NCI-H2171 treated with DMSO at 0.1 percent for 48 hours (cell line): ENCODE results near the gene ASIC4.

Experiments used
- DNase-seq: peaks from one replicate; lab custom pipeline; 2025; lab: John Stamatoyannopoulos, UW

Gene ASIC4

GRCh38 chr2:219533930-219534661 lies 19.8 kb downstream of the ASIC4 start:
- DNase-seq: peak; percentile 10

- no peak for DNase-seq
Measured at GRCh38 chr2:219536425-219536824, 22.1 kb downstream of the ASIC4 start.

- DNase-seq: peak; percentile 11
Measured at GRCh38 chr2:219536967-219537366, 22.7 kb downstream of the ASIC4 start.

- no peak for DNase-seq
Measured at GRCh38 chr2:219537657-219538488, 23.6 kb downstream of the ASIC4 start.

GRCh38 chr2:219538504-219538951 lies 24.2 kb downstream of the ASIC4 start:
- no peak for DNase-seq

- no peak for DNase-seq
Measured at GRCh38 chr2:219538956-219539788, 24.9 kb downstream of the ASIC4 start.

- no peak for DNase-seq
Measured at GRCh38 chr2:219539926-219540678, 25.8 kb downstream of the ASIC4 start.

GRCh38 chr2:219540784-219541504 lies 26.7 kb downstream of the ASIC4 start:
- no peak for DNase-seq

- peak; percentile 89 for DNase-seq
Measured at GRCh38 chr2:219541611-219542180, 27.4 kb downstream of the ASIC4 start.

- DNase-seq: peak; percentile 18
Measured at GRCh38 chr2:219542931-219543595, 28.8 kb downstream of the ASIC4 start.

GRCh38 chr2:219543596-219544358 lies 29.5 kb downstream of the ASIC4 start, which contains the start of the genes CHPF and TMEM198:
Gene CHPF (minus strand): TSS chr2:219543809. CDS start chr2:219543538, 271 bp downstream.
Gene TMEM198 (plus strand): TSS chr2:219544028. CDS start chr2:219544728, 700 bp downstream.
- peak; percentile 96 for DNase-seq

- no peak for DNase-seq
Measured at GRCh38 chr2:219544567-219544966, 30.3 kb downstream of the ASIC4 start.

- no peak for DNase-seq
Measured at GRCh38 chr2:219545295-219545942, 31.1 kb downstream of the ASIC4 start.

- DNase-seq: no peak
Measured at GRCh38 chr2:219545943-219546352, 31.7 kb downstream of the ASIC4 start.

GRCh38 chr2:219547621-219548020 lies 33.3 kb downstream of the ASIC4 start:
- DNase-seq: no peak

- DNase-seq: no peak
Measured at GRCh38 chr2:219548990-219549389, 34.7 kb downstream of the ASIC4 start.

GRCh38 chr2:219549619-219550018 lies 35.3 kb downstream of the ASIC4 start:
- DNase-seq: no peak
